Measurements from ENCODE around the gene TMEM247.

TMEM247 gene

DNA sequence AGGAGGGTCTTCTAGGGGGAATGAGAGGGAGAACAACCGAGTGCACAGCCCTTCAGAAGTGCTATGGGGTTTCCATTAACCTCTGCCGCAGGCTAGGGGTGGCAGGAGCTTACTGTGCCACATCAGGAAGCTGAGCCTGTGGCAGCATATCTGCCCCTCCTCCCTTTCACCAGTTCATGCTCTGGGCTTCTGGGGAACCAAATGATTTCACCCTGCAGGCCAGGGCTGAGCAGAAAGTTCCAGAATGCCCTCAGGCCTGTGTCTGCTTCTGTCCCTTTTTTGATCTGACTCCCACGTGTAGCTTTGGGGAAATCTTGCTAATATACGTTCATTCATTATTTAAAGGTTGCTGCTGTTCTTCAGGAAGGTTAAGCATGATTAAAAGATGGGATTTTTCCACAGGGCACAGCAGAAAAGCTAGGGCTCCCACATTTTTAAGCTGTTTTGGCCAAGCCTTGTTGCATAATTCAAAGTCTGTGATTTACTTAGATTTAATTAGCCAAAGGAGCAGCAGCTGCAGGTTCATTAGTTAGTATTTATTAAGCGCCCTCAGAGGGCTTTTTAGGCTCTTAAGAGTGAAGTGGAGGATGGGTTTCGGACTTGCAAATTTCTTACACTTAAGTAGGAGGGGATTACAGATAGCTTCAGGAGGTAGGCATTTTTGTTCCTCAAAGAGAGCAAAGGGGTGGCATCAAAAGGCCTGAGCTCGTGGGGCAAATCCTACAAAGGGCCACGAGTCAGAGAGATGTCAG lies 10.2 kb downstream of the TMEM247 start (continued):
- TF ChIP-seq, protein P1, sequence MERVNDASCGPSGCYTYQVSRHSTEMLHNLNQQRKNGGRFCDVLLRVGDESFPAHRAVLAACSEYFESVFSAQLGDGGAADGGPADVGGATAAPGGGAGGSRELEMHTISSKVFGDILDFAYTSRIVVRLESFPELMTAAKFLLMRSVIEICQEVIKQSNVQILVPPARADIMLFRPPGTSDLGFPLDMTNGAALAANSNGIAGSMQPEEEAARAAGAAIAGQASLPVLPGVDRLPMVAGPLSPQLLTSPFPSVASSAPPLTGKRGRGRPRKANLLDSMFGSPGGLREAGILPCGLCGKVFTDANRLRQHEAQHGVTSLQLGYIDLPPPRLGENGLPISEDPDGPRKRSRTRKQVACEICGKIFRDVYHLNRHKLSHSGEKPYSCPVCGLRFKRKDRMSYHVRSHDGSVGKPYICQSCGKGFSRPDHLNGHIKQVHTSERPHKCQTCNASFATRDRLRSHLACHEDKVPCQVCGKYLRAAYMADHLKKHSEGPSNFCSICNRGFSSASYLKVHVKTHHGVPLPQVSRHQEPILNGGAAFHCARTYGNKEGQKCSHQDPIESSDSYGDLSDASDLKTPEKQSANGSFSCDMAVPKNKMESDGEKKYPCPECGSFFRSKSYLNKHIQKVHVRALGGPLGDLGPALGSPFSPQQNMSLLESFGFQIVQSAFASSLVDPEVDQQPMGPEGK (CRISPR knock-in tag; IDR thresholded peaks at IDR 0.05; ENCODE audit: borderline replicate concordance): no peak
- TF ChIP-seq ZNF8 (CRISPR knock-in tag; IDR thresholded peaks at IDR 0.05) (no peak), ZFP30 (CRISPR knock-in tag; IDR thresholded peaks at IDR 0.05) (no peak), ARNTL (CRISPR knock-in tag; IDR thresholded peaks at IDR 0.05; ENCODE audit: borderline replicate concordance, low read depth) (no peak), PPARA (CRISPR knock-in tag; IDR thresholded peaks at IDR 0.05; ENCODE audit: borderline replicate concordance) (no peak), BACH2 (CRISPR knock-in tag; IDR thresholded peaks at IDR 0.05; ENCODE audit: borderline replicate concordance) (no peak), GLIS3 (CRISPR knock-in tag; IDR thresholded peaks at IDR 0.05) (no peak), ZNF565 (CRISPR knock-in tag; conservative IDR thresholded peaks at IDR 0.05; ENCODE audit: low read depth) (no peak), ISL1 (CRISPR knock-in tag; IDR thresholded peaks at IDR 0.05) (no peak), TOX (CRISPR knock-in tag; IDR thresholded peaks at IDR 0.05; ENCODE audit: borderline replicate concordance) (no peak)

DNA sequence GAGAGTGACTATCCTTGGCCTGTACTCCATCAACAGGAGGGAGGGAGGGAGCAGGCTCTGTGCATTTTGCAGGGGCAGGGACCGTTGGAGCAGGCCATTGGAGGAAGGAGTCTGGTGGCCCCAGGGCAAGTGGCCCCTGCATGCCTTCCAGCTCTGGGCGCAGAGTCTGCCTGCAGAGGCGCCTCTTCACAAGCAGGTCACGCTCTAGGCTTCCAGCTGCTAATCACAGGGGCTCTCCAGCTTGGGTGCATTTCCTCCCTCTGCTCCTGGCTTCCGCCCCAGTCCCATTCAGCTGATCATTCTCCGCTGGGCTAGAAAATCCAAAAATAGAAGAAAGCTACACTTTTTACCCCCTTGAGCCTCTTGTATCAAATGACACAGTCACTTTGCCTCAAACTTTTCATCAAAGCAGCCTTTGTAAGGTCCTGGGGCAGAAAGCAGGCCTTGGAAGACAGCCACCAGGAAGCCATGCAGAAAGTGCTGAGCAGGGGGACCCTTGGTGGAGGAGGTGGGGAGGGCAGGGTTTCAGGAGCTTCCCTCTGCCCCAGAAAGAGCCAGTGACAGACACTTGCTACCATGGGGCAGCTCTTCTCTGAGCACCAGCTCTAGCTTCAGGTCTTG lies 11.3 kb downstream of the TMEM247 start:
- no peak for TF ChIP-seq GLIS3 (CRISPR knock-in tag; IDR thresholded peaks at IDR 0.05)
- TF ChIP-seq ZFP30 (CRISPR knock-in tag; IDR thresholded peaks at IDR 0.05): no peak
- TF ChIP-seq CSDC2 (CRISPR knock-in tag; IDR thresholded peaks at IDR 0.05): no peak
- TF ChIP-seq SNAI2 (CRISPR knock-in tag; IDR thresholded peaks at IDR 0.05): no peak
- no peak for TF ChIP-seq ZNF565 (CRISPR knock-in tag; conservative IDR thresholded peaks at IDR 0.05; ENCODE audit: low read depth)
- no peak for TF ChIP-seq ZNF70 (CRISPR knock-in tag; IDR thresholded peaks at IDR 0.05)
- TF ChIP-seq, protein P2, sequence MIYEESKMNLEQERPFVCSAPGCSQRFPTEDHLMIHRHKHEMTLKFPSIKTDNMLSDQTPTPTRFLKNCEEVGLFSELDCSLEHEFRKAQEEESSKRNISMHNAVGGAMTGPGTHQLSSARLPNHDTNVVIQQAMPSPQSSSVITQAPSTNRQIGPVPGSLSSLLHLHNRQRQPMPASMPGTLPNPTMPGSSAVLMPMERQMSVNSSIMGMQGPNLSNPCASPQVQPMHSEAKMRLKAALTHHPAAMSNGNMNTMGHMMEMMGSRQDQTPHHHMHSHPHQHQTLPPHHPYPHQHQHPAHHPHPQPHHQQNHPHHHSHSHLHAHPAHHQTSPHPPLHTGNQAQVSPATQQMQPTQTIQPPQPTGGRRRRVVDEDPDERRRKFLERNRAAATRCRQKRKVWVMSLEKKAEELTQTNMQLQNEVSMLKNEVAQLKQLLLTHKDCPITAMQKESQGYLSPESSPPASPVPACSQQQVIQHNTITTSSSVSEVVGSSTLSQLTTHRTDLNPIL (CRISPR knock-in tag; IDR thresholded peaks at IDR 0.05; ENCODE audit: low read depth): no peak
- no peak for TF ChIP-seq BACH2 (CRISPR knock-in tag; IDR thresholded peaks at IDR 0.05; ENCODE audit: borderline replicate concordance)
- no peak for TF ChIP-seq ESRRG (CRISPR knock-in tag; IDR thresholded peaks at IDR 0.05)
- ATAC-seq: no peak; the same call in 2 of the 3 replicates

DNA sequence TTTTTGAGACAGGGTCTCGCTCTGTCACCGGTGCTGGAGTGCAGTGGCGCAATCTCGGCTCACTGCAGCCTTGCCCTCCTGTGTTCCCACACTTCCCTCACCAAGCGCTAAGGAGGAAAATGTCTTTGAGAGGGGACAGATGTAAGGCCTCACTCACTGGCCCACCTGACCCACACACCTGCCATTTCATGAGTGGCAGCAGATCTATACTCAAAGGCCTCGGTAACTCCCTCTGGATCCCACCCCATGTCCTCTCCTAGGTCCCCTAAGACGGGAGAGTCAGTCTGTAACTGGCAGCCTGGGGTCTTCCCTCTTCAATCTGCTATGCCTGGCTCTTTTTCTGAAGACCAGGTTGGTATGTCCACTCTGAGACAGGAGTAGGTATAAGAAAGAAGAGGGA lies 12.9 kb downstream of the TMEM247 start:
- no peak for ATAC-seq
- TF ChIP-seq ARNTL (CRISPR knock-in tag; IDR thresholded peaks at IDR 0.05; ENCODE audit: borderline replicate concordance, low read depth) (no peak), BACH2 (CRISPR knock-in tag; IDR thresholded peaks at IDR 0.05; ENCODE audit: borderline replicate concordance) (no peak), OSR1 (CRISPR knock-in tag; IDR thresholded peaks at IDR 0.05) (no peak), ZFP3 (CRISPR knock-in tag; IDR thresholded peaks at IDR 0.05) (no peak), ISL1 (CRISPR knock-in tag; IDR thresholded peaks at IDR 0.05) (no peak), CSDC2 (CRISPR knock-in tag; IDR thresholded peaks at IDR 0.05) (no peak), ZFP30 (CRISPR knock-in tag; IDR thresholded peaks at IDR 0.05) (no peak)
- TF ChIP-seq, protein P1 (CRISPR knock-in tag; IDR thresholded peaks at IDR 0.05; ENCODE audit: borderline replicate concordance): no peak
- TF ChIP-seq, protein P3, sequence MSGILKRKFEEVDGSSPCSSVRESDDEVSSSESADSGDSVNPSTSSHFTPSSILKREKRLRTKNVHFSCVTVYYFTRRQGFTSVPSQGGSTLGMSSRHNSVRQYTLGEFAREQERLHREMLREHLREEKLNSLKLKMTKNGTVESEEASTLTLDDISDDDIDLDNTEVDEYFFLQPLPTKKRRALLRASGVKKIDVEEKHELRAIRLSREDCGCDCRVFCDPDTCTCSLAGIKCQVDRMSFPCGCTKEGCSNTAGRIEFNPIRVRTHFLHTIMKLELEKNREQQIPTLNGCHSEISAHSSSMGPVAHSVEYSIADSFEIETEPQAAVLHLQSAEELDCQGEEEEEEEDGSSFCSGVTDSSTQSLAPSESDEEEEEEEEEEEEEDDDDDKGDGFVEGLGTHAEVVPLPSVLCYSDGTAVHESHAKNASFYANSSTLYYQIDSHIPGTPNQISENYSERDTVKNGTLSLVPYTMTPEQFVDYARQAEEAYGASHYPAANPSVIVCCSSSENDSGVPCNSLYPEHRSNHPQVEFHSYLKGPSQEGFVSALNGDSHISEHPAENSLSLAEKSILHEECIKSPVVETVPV (CRISPR knock-in tag; IDR thresholded peaks at IDR 0.05): no peak
- TF ChIP-seq, protein P4, sequence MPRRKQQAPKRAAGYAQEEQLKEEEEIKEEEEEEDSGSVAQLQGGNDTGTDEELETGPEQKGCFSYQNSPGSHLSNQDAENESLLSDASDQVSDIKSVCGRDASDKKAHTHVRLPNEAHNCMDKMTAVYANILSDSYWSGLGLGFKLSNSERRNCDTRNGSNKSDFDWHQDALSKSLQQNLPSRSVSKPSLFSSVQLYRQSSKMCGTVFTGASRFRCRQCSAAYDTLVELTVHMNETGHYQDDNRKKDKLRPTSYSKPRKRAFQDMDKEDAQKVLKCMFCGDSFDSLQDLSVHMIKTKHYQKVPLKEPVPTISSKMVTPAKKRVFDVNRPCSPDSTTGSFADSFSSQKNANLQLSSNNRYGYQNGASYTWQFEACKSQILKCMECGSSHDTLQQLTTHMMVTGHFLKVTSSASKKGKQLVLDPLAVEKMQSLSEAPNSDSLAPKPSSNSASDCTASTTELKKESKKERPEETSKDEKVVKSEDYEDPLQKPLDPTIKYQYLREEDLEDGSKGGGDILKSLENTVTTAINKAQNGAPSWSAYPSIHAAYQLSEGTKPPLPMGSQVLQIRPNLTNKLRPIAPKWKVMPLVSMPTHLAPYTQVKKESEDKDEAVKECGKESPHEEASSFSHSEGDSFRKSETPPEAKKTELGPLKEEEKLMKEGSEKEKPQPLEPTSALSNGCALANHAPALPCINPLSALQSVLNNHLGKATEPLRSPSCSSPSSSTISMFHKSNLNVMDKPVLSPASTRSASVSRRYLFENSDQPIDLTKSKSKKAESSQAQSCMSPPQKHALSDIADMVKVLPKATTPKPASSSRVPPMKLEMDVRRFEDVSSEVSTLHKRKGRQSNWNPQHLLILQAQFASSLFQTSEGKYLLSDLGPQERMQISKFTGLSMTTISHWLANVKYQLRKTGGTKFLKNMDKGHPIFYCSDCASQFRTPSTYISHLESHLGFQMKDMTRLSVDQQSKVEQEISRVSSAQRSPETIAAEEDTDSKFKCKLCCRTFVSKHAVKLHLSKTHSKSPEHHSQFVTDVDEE (CRISPR knock-in tag; IDR thresholded peaks at IDR 0.05): no peak
